GM19099 (cell line): ENCODE data around the gene PHF12.

Experiments
- POLR2A ChIP-seq: IDR thresholded peaks from 3 replicates; pipeline ENCODE4 v1.6.1; 2011; ENCODE audit warnings: low read depth; ENCODE audit not compliant: insufficient read length; ENCODE audit errors: extremely low read depth

Gene PHF12

GRCh38 chr17:28951428-28951990 is at the start of gene PHF12:
Gene PHF12, minus strand, starts transcription at chr17:28951518. Its CDS starts 558 bp downstream, at chr17:28950960.
- TF ChIP-seq POLR2A, result peak; percentile 62

GRCh38 chr17:29000973-29001372 is 49.7 kb upstream of the PHF12 start:
- no peak for TF ChIP-seq POLR2A

- no peak for TF ChIP-seq POLR2A
Observed at GRCh38 chr17:28999206-28999605, 47.9 kb upstream of the PHF12 start.

GRCh38 chr17:28997806-28998205 is 46.5 kb upstream of the PHF12 start:
- no peak for TF ChIP-seq POLR2A

- no peak for TF ChIP-seq POLR2A
Observed at GRCh38 chr17:28996554-28997096, 45.3 kb upstream of the PHF12 start.

- TF ChIP-seq POLR2A, result no peak
Observed at GRCh38 chr17:28993645-28994426, 42.5 kb upstream of the PHF12 start.

GRCh38 chr17:28992625-28993600 is 41.6 kb upstream of the PHF12 start:
- no peak for TF ChIP-seq POLR2A

GRCh38 chr17:28992185-28992584 is 40.9 kb upstream of the PHF12 start:
- TF ChIP-seq POLR2A, result no peak

GRCh38 chr17:28991779-28992178 is 40.5 kb upstream of the PHF12 start:
- no peak for TF ChIP-seq POLR2A

GRCh38 chr17:28989028-28989427 is 37.7 kb upstream of the PHF12 start:
- no peak for TF ChIP-seq POLR2A

GRCh38 chr17:28988475-28988874 is 37.2 kb upstream of the PHF12 start:
- no peak for TF ChIP-seq POLR2A

- no peak for TF ChIP-seq POLR2A
Observed at GRCh38 chr17:28986714-28987655, 35.7 kb upstream of the PHF12 start.

GRCh38 chr17:28985950-28986713 is 34.8 kb upstream of the PHF12 start:
- no peak for TF ChIP-seq POLR2A
